ENCODE results near the gene MAPK12.

MAPK12 gene

DNA sequence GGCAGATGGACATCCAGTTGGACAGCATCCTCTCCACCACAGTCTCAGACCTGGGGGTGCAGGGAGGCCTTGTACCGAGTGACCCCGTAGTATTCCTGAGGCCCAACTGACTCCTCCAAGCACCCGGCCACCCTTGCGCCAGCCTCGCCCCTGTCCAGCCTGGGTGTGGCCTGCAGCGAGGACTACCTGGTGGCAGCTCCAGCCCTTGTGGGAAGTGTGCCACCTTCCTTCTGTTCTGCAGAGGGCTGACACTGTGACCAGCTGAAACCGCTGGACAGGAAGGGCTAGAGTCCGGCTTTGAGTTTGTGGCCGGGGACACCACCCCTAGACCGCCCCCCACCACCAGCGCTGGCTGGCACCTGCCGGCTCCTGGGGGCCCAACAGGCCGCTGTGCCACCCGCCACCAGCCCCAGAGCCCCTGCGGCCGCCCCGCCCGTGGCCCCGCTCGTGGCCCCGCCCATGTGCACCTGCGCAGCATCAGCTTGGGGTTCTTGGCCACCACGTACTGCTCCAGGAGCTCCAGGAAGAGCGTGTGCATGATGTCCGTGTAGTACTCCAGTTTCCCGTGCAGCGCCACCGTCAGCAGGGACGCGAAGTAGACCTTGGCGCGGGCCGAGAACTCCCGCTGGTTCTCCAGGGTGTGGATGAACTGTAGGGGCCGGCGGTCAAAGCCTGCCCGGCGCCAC lies 18.7 kb upstream of the MAPK12 start:
- TF ChIP-seq, protein P1, sequence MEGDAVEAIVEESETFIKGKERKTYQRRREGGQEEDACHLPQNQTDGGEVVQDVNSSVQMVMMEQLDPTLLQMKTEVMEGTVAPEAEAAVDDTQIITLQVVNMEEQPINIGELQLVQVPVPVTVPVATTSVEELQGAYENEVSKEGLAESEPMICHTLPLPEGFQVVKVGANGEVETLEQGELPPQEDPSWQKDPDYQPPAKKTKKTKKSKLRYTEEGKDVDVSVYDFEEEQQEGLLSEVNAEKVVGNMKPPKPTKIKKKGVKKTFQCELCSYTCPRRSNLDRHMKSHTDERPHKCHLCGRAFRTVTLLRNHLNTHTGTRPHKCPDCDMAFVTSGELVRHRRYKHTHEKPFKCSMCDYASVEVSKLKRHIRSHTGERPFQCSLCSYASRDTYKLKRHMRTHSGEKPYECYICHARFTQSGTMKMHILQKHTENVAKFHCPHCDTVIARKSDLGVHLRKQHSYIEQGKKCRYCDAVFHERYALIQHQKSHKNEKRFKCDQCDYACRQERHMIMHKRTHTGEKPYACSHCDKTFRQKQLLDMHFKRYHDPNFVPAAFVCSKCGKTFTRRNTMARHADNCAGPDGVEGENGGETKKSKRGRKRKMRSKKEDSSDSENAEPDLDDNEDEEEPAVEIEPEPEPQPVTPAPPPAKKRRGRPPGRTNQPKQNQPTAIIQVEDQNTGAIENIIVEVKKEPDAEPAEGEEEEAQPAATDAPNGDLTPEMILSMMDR (conservative IDR thresholded peaks at IDR 0.05): no peak
- no peak for TF ChIP-seq ZFX (IDR thresholded peaks at IDR 0.05)
- H3K27ac ChIP-seq: no peak overlapping the region

- TF ChIP-seq, protein P1 (conservative IDR thresholded peaks at IDR 0.05): no peak
- TF ChIP-seq ZFX (IDR thresholded peaks at IDR 0.05): no peak
- H3K27ac ChIP-seq: no peak overlapping the region
Measured at GRCh38 chr22:50278956-50279619, 17.6 kb upstream of the MAPK12 start.

- no peak overlapping the region for H3K27ac ChIP-seq
- TF ChIP-seq, protein P1 (conservative IDR thresholded peaks at IDR 0.05): no peak
- TF ChIP-seq ZFX (IDR thresholded peaks at IDR 0.05): no peak
Measured at GRCh38 chr22:50278461-50278860, 17.0 kb upstream of the MAPK12 start.

DNA sequence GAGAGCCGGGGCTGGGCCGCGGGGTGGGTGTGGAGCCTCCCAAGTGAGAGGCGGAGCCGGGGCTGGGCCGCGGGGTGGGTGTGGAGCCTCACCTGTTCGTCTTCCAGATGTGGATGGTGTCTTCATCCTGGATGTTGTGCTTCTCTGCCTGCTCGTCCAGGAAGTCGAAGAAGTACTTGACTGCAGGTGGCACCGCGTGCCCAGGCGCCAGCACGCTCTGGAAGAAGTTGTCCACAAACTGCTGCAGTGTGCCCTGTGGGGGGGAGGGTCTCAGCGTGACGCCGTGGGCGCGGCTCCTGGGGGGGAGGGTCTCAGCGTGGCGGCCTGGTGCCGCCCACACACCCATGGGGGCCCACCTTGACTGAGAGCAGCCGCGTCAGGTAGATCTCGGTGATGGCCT lies 16.3 kb upstream of the MAPK12 start:
- TF ChIP-seq ZFX (IDR thresholded peaks at IDR 0.05): no peak
- TF ChIP-seq, protein P1 (conservative IDR thresholded peaks at IDR 0.05): no peak
- H3K27ac ChIP-seq: no peak overlapping the region

- H3K27ac ChIP-seq: no peak overlapping the region
- TF ChIP-seq, protein P1 (conservative IDR thresholded peaks at IDR 0.05): no peak
- TF ChIP-seq ZFX (IDR thresholded peaks at IDR 0.05): no peak
Measured at GRCh38 chr22:50276143-50276542, 14.7 kb upstream of the MAPK12 start.

GRCh38 chr22:50275181-50276055 lies 13.9 kb upstream of the MAPK12 start:
- no peak for TF ChIP-seq ZFX (IDR thresholded peaks at IDR 0.05)
- TF ChIP-seq, protein P1 (conservative IDR thresholded peaks at IDR 0.05): no peak
- no peak overlapping the region for H3K27ac ChIP-seq

DNA sequence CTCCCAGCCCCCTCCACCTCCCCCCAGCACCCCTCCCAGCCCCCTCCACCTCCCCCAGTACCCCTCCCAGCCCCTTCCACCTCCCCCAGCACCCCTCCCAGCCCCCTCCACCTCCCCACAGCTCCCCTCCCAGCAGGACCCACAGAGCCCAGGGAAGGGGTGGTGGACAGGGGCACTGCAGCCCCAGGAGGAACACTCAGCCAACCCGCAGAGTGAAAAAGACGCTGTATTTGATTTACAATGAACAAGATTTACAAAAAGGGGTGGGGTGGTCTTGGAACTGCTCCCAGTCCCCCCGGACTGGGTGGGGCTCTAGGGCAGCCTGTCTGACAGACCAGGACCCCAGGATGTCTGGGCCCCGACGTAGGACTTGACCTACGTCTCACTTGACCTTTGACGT lies 13.3 kb upstream of the MAPK12 start:
- TF ChIP-seq, protein P1 (conservative IDR thresholded peaks at IDR 0.05): no peak
- TF ChIP-seq ZFX (IDR thresholded peaks at IDR 0.05): no peak
- H3K27ac ChIP-seq: no peak overlapping the region
